Measurements from ENCODE around the gene MCEMP1. TPM values are rescaled to one million over a fixed set of nuclear protein-coding genes. Genes with fewer than 3 reads are reported as not detected.

Gene MCEMP1
- total RNA-seq, 4 donors from 2014 or later, result not detected

- TF ChIP-seq CTCF (IDR thresholded peaks at IDR 0.05) (no peak), POLR2A (IDR thresholded peaks at IDR 0.05) (no peak)
- DNase-seq, result no peak
- Histone ChIP-seq H3K27me3 (no peaks in the 10 kb centered on the region), H3K9me3 (no peaks in the 10 kb centered on the region), H3K4me1 (peaks cover 0 to 11% (median 0%) of the 10 kb centered on the region in 4 donors), H3K4me3 (no peak overlapping the region), H3K36me3 (no peaks in the 10 kb centered on the region), H3K27ac (no peak overlapping the region)
Observed at GRCh38 chr19:7690779-7691258, 13.9 kb downstream of the MCEMP1 start.

GRCh38 chr19:7691497-7691896 is 14.6 kb downstream of the MCEMP1 start:
- TF ChIP-seq CTCF (IDR thresholded peaks at IDR 0.05), result no peak
- TF ChIP-seq POLR2A (IDR thresholded peaks at IDR 0.05), result no peak
- Histone ChIP-seq H3K27me3 (no peaks in the 10 kb centered on the region), H3K4me3 (no peak overlapping the region), H3K4me1 (peaks cover 0 to 11% (median 0%) of the 10 kb centered on the region in 4 donors), H3K36me3 (no peaks in the 10 kb centered on the region), H3K27ac (no peak overlapping the region), H3K9me3 (no peaks in the 10 kb centered on the region)
- no peak for DNase-seq

- H3K9me3 ChIP-seq, result no peaks in the 10 kb centered on the region
- no peak overlapping the region for H3K4me3 ChIP-seq
- no peak for TF ChIP-seq CTCF (IDR thresholded peaks at IDR 0.05)
- TF ChIP-seq POLR2A (IDR thresholded peaks at IDR 0.05), result no peak
- H3K4me1 ChIP-seq, result peaks cover 0 to 11% (median 0%) of the 10 kb centered on the region in 4 donors
- no peak for DNase-seq
- H3K27ac ChIP-seq, result no peak overlapping the region
- H3K27me3 ChIP-seq, result no peaks in the 10 kb centered on the region
- no peaks in the 10 kb centered on the region for H3K36me3 ChIP-seq
Observed at GRCh38 chr19:7692417-7693088, 15.7 kb downstream of the MCEMP1 start.

- Histone ChIP-seq H3K27ac (peak overlapping the region in 1 of 4 donors; percentile 27), H3K4me3 (no peak overlapping the region), H3K4me1 (peaks cover 0 to 11% (median 0%) of the 10 kb centered on the region in 4 donors), H3K27me3 (no peaks in the 10 kb centered on the region), H3K9me3 (no peaks in the 10 kb centered on the region), H3K36me3 (no peaks in the 10 kb centered on the region)
- no peak for DNase-seq
- no peak for TF ChIP-seq CTCF (IDR thresholded peaks at IDR 0.05)
- TF ChIP-seq POLR2A (IDR thresholded peaks at IDR 0.05), result no peak
Observed at GRCh38 chr19:7694499-7694898, 17.6 kb downstream of the MCEMP1 start.

- no peak overlapping the region for H3K27ac ChIP-seq
- H3K36me3 ChIP-seq, result no peaks in the 10 kb centered on the region
- no peaks in the 10 kb centered on the region for H3K27me3 ChIP-seq
- no peak for DNase-seq
- TF ChIP-seq POLR2A (IDR thresholded peaks at IDR 0.05), result no peak
- no peak for TF ChIP-seq CTCF (IDR thresholded peaks at IDR 0.05)
- no peak overlapping the region for H3K4me3 ChIP-seq
- peaks cover 0 to 11% (median 0%) of the 10 kb centered on the region in 4 donors for H3K4me1 ChIP-seq
- no peaks in the 10 kb centered on the region for H3K9me3 ChIP-seq
Observed at GRCh38 chr19:7697721-7698287, 20.9 kb downstream of the MCEMP1 start.
